Mesendoderm (in vitro differentiated cells): Measurements from ENCODE around the gene NAV2.

Experiments used
- DNase-seq: peaks from one replicate; pipeline ENCODE4 v3.0.0; 2013
- H2AK5ac ChIP-seq: 2 replicates; pipeline ENCODE4 v1.6.1; 2013; ENCODE audit warnings: low read length, inconsistent platforms
- H2BK120ac ChIP-seq: 2 replicates; pipeline ENCODE4 v1.6.1; 2013; ENCODE audit warnings: low read depth, mild to moderate bottlenecking, low read length, moderate library complexity, mixed read lengths
- H2BK15ac ChIP-seq: replicated peaks from 2 replicates; pipeline ENCODE4 v1.6.1; 2013; ENCODE audit warnings: low read depth, mild to moderate bottlenecking, moderate library complexity
- H2BK5ac ChIP-seq: 2 replicates; pipeline ENCODE4 v1.6.1; 2013; ENCODE audit warnings: low read length, inconsistent platforms
- H3K18ac ChIP-seq: 2 replicates; pipeline ENCODE4 v1.6.1; 2013; ENCODE audit warnings: mild to moderate bottlenecking, low read length, mixed read lengths
- H3K23ac ChIP-seq: one replicate; pipeline ENCODE4 v1.6.1; 2013; ENCODE audit warnings: low read length
- H3K27ac ChIP-seq: 2 replicates; pipeline ENCODE4 v1.5.1; 2013; ENCODE audit warnings: low read depth, mild to moderate bottlenecking, inconsistent platforms, low read length, moderate library complexity
- H3K27me3 ChIP-seq: 2 replicates; pipeline ENCODE4 v1.6.1; 2013; ENCODE audit warnings: low read length, control low read depth, mild to moderate bottlenecking, inconsistent platforms; ENCODE audit not compliant: insufficient read depth, poor library complexity
- H3K36me3 ChIP-seq: 2 replicates; pipeline ENCODE4 v1.6.1; 2013; ENCODE audit warnings: low read length, inconsistent platforms; ENCODE audit not compliant: control insufficient read depth, insufficient read depth
- H3K4ac ChIP-seq: one replicate; pipeline ENCODE4 v1.6.1; 2013; ENCODE audit warnings: low read depth, mild to moderate bottlenecking, low read length, moderate library complexity
- H3K4me1 ChIP-seq: 2 replicates; pipeline ENCODE4 v1.6.1; 2013; ENCODE audit warnings: low read depth, low read length, inconsistent platforms; ENCODE audit not compliant: control insufficient read depth
- H3K4me2 ChIP-seq: 2 replicates; pipeline ENCODE4 v1.6.1; 2013; ENCODE audit warnings: low read length
- H3K4me3 ChIP-seq: 2 replicates; pipeline ENCODE4 v1.5.1; 2013; ENCODE audit warnings: mild to moderate bottlenecking, low read length
- H3K56ac ChIP-seq: one replicate; pipeline ENCODE4 v1.6.1; 2013; ENCODE audit warnings: low read length
- H3K79me1 ChIP-seq: 2 replicates; pipeline ENCODE4 v1.6.1; 2013; ENCODE audit warnings: low read length, inconsistent platforms
- H3K79me2 ChIP-seq: 2 replicates; pipeline ENCODE4 v1.6.1; 2013; ENCODE audit warnings: mild to moderate bottlenecking, low read length; ENCODE audit not compliant: control insufficient read depth, insufficient read depth
- H3K9ac ChIP-seq: 2 replicates; pipeline ENCODE4 v1.6.1; 2013; ENCODE audit warnings: low read length, inconsistent platforms
- H4K5ac ChIP-seq: one replicate; pipeline ENCODE4 v1.6.1; 2013; ENCODE audit warnings: low read length
- H4K8ac ChIP-seq: one replicate; pipeline ENCODE4 v1.6.1; 2013; ENCODE audit warnings: low read depth, mild to moderate bottlenecking, control low read depth, low read length, moderate library complexity
- WGBS: extraction: QIAGEN DNeasy Blood & Tissue Kit; methylation state at CpG from one replicate; pipeline ENCODE4 v1.1.7; 2013; ENCODE audit warnings: low lambda C conversion rate, missing lambda C conversion rate; ENCODE audit not compliant: insufficient coverage; ENCODE audit errors: extremely low coverage; 5-methylcytosine and 5-hydroxymethylcytosine counted together

The NAV2 gene

GRCh38 chr11:19817870-19818269 lies 105.2 kb downstream of the NAV2 start:
- Histone ChIP-seq H2BK15ac (no peak overlapping the region), H2BK120ac (no peak overlapping the region), H3K9ac (no peak overlapping the region), H2BK5ac (peak overlapping the region; percentile 64), H3K27ac (no peak overlapping the region), H3K56ac (peak overlapping the region; percentile 40), H3K4ac (no peak overlapping the region), H3K4me3 (no peak overlapping the region), H3K4me1 (peaks cover 16% of the 10 kb centered on the region), H4K5ac (no peak overlapping the region), H3K18ac (peak overlapping the region; percentile 6), H3K4me2 (no peak overlapping the region), H3K36me3 (no peaks in the 10 kb centered on the region), H3K79me1 (no peaks in the 10 kb centered on the region), H4K8ac (no peak overlapping the region), H3K23ac (no peak overlapping the region), H2AK5ac (no peak overlapping the region), H3K79me2 (peaks cover 1% of the 10 kb centered on the region), H3K27me3 (no peaks in the 10 kb centered on the region)
- no peak for DNase-seq
- no CpG with 5 or more reads among the region's 3 CpGs for WGBS

DNA sequence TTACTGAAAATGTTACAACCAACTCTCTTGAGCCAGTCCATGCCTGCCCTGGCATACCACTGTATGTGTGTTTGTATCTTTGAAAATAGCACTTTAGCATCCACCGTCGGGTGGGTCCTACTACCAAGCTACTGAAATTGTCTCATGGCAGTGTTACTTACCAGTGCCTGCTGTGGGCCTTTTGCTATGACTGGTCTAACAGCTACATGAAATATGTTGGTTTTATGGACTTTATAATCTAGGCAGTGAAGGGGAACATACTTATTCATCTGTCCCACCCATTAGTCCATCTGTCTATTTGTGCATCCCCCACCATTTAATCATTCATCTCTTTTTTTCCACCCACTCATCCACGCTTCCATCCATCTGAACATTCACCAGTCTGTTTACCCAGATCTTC lies 106.0 kb downstream of the NAV2 start:
- H4K5ac ChIP-seq: no peak overlapping the region
- 100% methylated on average over 1 of the region's 3 CpGs for WGBS
- no peaks in the 10 kb centered on the region for H3K36me3 ChIP-seq
- no peak for DNase-seq
- H2BK15ac ChIP-seq: no peak overlapping the region
- H2AK5ac ChIP-seq: no peak overlapping the region
- H4K8ac ChIP-seq: no peak overlapping the region
- H3K4ac ChIP-seq: no peak overlapping the region
- H3K27me3 ChIP-seq: no peaks in the 10 kb centered on the region
- H2BK5ac ChIP-seq: no peak overlapping the region
- H3K27ac ChIP-seq: no peak overlapping the region
- no peak overlapping the region for H3K4me3 ChIP-seq
- peaks cover 16% of the 10 kb centered on the region for H3K4me1 ChIP-seq
- no peak overlapping the region for H3K56ac ChIP-seq
- H3K9ac ChIP-seq: no peak overlapping the region
- H3K79me2 ChIP-seq: peaks cover under 1% of the 10 kb centered on the region
- no peak overlapping the region for H3K18ac ChIP-seq
- no peak overlapping the region for H3K23ac ChIP-seq
- no peak overlapping the region for H2BK120ac ChIP-seq
- H3K79me1 ChIP-seq: no peaks in the 10 kb centered on the region
- H3K4me2 ChIP-seq: no peak overlapping the region

DNA sequence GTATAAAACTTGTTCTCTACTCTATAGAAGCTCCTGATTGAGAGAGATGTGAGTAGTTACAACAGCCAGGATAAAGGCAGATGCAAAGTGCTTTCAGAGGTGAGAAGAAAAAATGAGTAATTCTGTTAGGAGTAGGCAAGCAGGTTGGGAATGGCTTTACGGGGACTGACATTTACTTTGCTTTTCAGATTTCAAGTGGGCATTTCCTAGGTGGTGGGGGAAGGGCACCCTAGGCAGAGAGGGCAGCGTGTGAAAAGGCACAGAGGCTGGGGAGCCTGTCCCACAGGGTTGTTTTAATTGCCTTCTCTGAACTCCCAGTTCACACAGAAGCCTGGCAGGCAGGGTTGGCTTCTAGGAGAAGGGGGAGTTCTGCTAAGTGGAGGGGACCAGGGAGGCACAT lies 106.5 kb downstream of the NAV2 start:
- H2BK120ac ChIP-seq: no peak overlapping the region
- no peak overlapping the region for H4K8ac ChIP-seq
- H2BK5ac ChIP-seq: no peak overlapping the region
- no peaks in the 10 kb centered on the region for H3K27me3 ChIP-seq
- H3K56ac ChIP-seq: peak overlapping the region; percentile 30
- no peak for DNase-seq
- H3K79me1 ChIP-seq: no peaks in the 10 kb centered on the region
- no peak overlapping the region for H4K5ac ChIP-seq
- no peak overlapping the region for H3K27ac ChIP-seq
- H3K36me3 ChIP-seq: no peaks in the 10 kb centered on the region
- H3K79me2 ChIP-seq: no peaks in the 10 kb centered on the region
- no peak overlapping the region for H3K23ac ChIP-seq
- H3K4ac ChIP-seq: no peak overlapping the region
- H3K18ac ChIP-seq: no peak overlapping the region
- no peak overlapping the region for H3K9ac ChIP-seq
- peaks cover 16% of the 10 kb centered on the region for H3K4me1 ChIP-seq
- WGBS: no CpG with 5 or more reads among the region's 2 CpGs
- no peak overlapping the region for H3K4me2 ChIP-seq
- no peak overlapping the region for H2BK15ac ChIP-seq
- H3K4me3 ChIP-seq: no peak overlapping the region
- H2AK5ac ChIP-seq: no peak overlapping the region

DNA sequence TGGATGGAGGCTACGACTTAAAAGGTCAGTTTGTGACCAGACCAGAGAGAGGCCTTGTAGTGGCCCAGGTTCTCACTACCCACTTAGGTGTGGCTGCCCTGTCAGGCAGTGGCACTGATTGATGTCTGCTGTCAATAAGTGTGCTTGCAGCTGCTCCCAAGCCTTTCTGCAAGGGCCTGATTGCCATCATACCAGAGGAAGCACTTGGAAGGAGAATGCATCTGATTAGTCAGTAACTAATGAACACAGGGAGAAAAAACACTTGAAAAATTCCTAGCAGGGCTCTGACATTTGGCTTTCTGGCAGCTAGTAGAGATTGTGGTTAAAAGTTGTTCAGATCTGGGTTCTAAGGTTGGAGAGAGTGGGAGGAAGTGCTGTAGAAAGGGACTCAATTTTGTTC lies 107.5 kb downstream of the NAV2 start:
- peak overlapping the region; percentile 3 for H3K56ac ChIP-seq
- H3K79me2 ChIP-seq: no peaks in the 10 kb centered on the region
- H3K79me1 ChIP-seq: no peaks in the 10 kb centered on the region
- no peak overlapping the region for H3K27ac ChIP-seq
- no peak overlapping the region for H4K5ac ChIP-seq
- H2BK15ac ChIP-seq: no peak overlapping the region
- H4K8ac ChIP-seq: no peak overlapping the region
- H3K4me3 ChIP-seq: no peak overlapping the region
- H3K23ac ChIP-seq: no peak overlapping the region
- peaks cover 16% of the 10 kb centered on the region for H3K4me1 ChIP-seq
- no peak overlapping the region for H2BK5ac ChIP-seq
- H3K36me3 ChIP-seq: no peaks in the 10 kb centered on the region
- no peak overlapping the region for H3K9ac ChIP-seq
- H3K27me3 ChIP-seq: no peaks in the 10 kb centered on the region
- no CpG with 5 or more reads among the region's 1 CpG for WGBS
- DNase-seq: no peak
- no peak overlapping the region for H2AK5ac ChIP-seq
- no peak overlapping the region for H3K4me2 ChIP-seq
- H3K4ac ChIP-seq: peak overlapping the region; percentile 2
- no peak overlapping the region for H2BK120ac ChIP-seq
- H3K18ac ChIP-seq: no peak overlapping the region

GRCh38 chr11:19821412-19821875 lies 108.8 kb downstream of the NAV2 start:
- no peak overlapping the region for H4K8ac ChIP-seq
- no peak overlapping the region for H3K56ac ChIP-seq
- WGBS: no CpG with 5 or more reads among the region's 1 CpG
- DNase-seq: no peak
- H2BK120ac ChIP-seq: no peak overlapping the region
- H3K27ac ChIP-seq: no peak overlapping the region
- no peaks in the 10 kb centered on the region for H3K79me2 ChIP-seq
- no peak overlapping the region for H2BK15ac ChIP-seq
- no peak overlapping the region for H3K4ac ChIP-seq
- no peak overlapping the region for H2AK5ac ChIP-seq
- H3K9ac ChIP-seq: no peak overlapping the region
- H3K79me1 ChIP-seq: no peaks in the 10 kb centered on the region
- no peaks in the 10 kb centered on the region for H3K27me3 ChIP-seq
- H2BK5ac ChIP-seq: no peak overlapping the region
- H3K36me3 ChIP-seq: no peaks in the 10 kb centered on the region
- H4K5ac ChIP-seq: no peak overlapping the region
- H3K23ac ChIP-seq: no peak overlapping the region
- peaks cover 16% of the 10 kb centered on the region for H3K4me1 ChIP-seq
- H3K4me3 ChIP-seq: no peak overlapping the region
- no peak overlapping the region for H3K4me2 ChIP-seq
- no peak overlapping the region for H3K18ac ChIP-seq

GRCh38 chr11:19821993-19822392 lies 109.4 kb downstream of the NAV2 start:
- Histone ChIP-seq H3K18ac (no peak overlapping the region), H2BK120ac (no peak overlapping the region), H3K27me3 (no peaks in the 10 kb centered on the region), H3K36me3 (no peaks in the 10 kb centered on the region), H3K79me1 (no peaks in the 10 kb centered on the region), H2BK5ac (no peak overlapping the region), H3K23ac (no peak overlapping the region), H3K4me2 (no peak overlapping the region), H3K4me1 (peaks cover 15% of the 10 kb centered on the region), H3K9ac (no peak overlapping the region), H3K4me3 (no peak overlapping the region), H3K4ac (no peak overlapping the region), H4K8ac (no peak overlapping the region), H3K79me2 (no peaks in the 10 kb centered on the region), H3K56ac (no peak overlapping the region), H2BK15ac (no peak overlapping the region), H2AK5ac (no peak overlapping the region), H4K5ac (no peak overlapping the region), H3K27ac (no peak overlapping the region)
- WGBS: no CpG with 5 or more reads among the region's 3 CpGs
- DNase-seq: no peak
